Measurements from ENCODE around the gene MPIG6B. TPM values are rescaled to one million over a fixed set of nuclear protein-coding genes. Genes with fewer than 3 reads are reported as not detected.

The MPIG6B gene
- total RNA-seq, 2 donors from 2014 or later, result not detected

DNA sequence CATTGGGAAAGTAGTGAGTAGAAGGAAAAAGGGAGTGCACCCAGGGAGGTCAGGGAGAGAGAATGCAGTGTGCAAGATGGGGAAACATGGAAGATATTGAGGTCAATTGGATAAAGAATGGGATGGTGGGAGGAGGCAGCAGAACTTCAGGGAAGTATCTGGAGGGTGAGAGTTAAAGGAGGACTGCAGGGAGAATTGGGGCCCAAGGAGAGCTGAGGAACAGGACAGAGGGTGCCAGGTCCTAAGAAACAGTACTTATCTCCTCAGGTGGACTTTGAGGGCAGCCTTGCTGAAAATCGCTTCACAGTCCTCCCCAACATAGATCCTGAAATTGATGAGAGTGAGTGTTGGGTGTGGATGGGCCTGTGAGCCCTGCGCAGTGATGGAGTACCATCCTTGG, 35.1 kb downstream of the MPIG6B start:
- DNase-seq (no peak), ATAC-seq (no peak)
- Histone ChIP-seq H3K27me3 (no peaks in the 10 kb centered on the region), H3K9me3 (no peaks in the 10 kb centered on the region), H3K36me3 (replicated peaks in 1 of 2; ENCODE audit: insufficient read depth in 1 of 2, low read depth in 2 of 2) (no peaks in the 10 kb centered on the region), H3K27ac (no peak overlapping the region), H3K4me3 (no peak overlapping the region), H3K4me1 (no peaks in the 10 kb centered on the region)
- WGBS, 2 donors, result 82 to 86% methylated on average over 2 of the region's 2 CpGs
- intact Hi-C loops (cut with DNase I), result no loop called here
- TF ChIP-seq, protein P1, sequence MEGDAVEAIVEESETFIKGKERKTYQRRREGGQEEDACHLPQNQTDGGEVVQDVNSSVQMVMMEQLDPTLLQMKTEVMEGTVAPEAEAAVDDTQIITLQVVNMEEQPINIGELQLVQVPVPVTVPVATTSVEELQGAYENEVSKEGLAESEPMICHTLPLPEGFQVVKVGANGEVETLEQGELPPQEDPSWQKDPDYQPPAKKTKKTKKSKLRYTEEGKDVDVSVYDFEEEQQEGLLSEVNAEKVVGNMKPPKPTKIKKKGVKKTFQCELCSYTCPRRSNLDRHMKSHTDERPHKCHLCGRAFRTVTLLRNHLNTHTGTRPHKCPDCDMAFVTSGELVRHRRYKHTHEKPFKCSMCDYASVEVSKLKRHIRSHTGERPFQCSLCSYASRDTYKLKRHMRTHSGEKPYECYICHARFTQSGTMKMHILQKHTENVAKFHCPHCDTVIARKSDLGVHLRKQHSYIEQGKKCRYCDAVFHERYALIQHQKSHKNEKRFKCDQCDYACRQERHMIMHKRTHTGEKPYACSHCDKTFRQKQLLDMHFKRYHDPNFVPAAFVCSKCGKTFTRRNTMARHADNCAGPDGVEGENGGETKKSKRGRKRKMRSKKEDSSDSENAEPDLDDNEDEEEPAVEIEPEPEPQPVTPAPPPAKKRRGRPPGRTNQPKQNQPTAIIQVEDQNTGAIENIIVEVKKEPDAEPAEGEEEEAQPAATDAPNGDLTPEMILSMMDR (IDR thresholded peaks at IDR 0.05), result no peak
- TF ChIP-seq POLR2A (IDR thresholded peaks at IDR 0.05), result no peak

DNA sequence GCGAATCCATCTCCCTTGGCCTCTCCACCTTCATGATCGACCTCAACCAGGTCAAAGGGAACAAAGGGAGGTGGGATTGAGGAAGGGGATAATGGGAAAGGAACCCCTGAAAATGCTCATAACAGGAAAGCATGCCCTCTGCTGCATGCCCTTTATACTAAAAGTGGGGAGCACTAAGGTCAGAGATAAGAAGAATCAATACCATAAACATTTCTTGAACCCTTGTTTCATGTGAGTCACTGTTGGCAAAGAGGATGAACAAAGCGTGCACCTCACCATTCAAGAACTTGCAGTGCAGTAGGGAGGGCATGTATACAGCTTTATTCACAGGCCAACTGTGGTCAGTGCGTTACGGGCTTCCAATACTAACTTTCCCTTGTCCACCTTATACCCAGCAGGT, 37.6 kb downstream of the MPIG6B start:
- H3K9me3 ChIP-seq, result no peaks in the 10 kb centered on the region
- no peaks in the 10 kb centered on the region for H3K36me3 ChIP-seq (replicated peaks in 1 of 2; ENCODE audit: insufficient read depth in 1 of 2, low read depth in 2 of 2)
- no peak overlapping the region for H3K27ac ChIP-seq
- ATAC-seq, result no peak
- no peak overlapping the region for H3K4me3 ChIP-seq
- TF ChIP-seq, protein P1 (IDR thresholded peaks at IDR 0.05), result no peak
- no peak for TF ChIP-seq POLR2A (IDR thresholded peaks at IDR 0.05)
- intact Hi-C loops (cut with DNase I), result no loop called here
- no peak for DNase-seq
- 73 to 79% methylated on average over 5 of the region's 5 CpGs for WGBS, 2 donors
- no peaks in the 10 kb centered on the region for H3K27me3 ChIP-seq
- H3K4me1 ChIP-seq, result no peaks in the 10 kb centered on the region

DNA sequence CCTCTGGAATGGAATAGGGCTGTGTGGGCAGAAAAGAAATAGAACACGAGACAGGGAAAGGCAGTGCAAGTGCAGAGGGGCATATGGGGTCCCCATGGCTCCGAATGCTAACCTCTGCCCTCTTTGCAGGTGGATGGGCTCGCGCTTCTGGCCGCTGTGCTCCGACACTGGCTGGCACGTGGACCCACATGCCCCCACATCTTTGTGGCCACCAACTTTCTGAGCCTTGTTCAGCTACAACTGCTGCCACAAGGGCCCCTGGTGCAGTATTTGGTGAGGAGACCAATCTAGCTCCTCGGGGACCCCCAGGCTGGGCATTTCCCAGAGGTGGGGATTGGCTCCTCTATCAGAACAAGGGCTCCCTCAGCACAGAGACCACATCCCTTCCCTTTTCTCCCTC, 38.2 kb downstream of the MPIG6B start:
- 80 to 89% methylated on average over 2 to 7 of the region's 8 CpGs for WGBS, 2 donors
- ATAC-seq (no peak), DNase-seq (no peak)
- intact Hi-C loops (cut with DNase I), result no loop called here
- TF ChIP-seq, protein P1 (IDR thresholded peaks at IDR 0.05), result no peak
- TF ChIP-seq POLR2A (IDR thresholded peaks at IDR 0.05), result no peak
- no peaks in the 10 kb centered on the region for H3K9me3 ChIP-seq
- H3K27me3 ChIP-seq, result no peaks in the 10 kb centered on the region
- H3K4me3 ChIP-seq, result no peak overlapping the region
- H3K27ac ChIP-seq, result no peak overlapping the region
- no peaks in the 10 kb centered on the region for H3K36me3 ChIP-seq (replicated peaks in 1 of 2; ENCODE audit: insufficient read depth in 1 of 2, low read depth in 2 of 2)
- H3K4me1 ChIP-seq, result peaks cover 3% of the 10 kb centered on the region

DNA sequence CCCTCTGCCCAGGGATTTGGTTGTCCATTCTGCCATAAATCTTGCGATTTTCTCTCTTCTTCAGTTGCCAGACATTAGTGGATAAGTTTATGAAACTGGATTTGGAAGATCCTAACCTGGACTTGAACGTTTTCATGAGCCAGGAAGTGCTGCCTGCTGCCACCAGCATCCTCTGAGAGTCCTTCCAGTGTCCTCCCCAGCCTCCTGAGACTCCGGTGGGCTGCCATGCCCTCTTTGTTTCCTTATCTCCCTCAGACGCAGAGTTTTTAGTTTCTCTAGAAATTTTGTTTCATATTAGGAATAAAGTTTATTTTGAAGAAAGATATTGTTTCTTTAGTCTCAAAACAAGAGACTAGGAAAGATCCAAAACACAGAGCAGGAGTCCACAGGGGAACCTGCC, 39.2 kb downstream of the MPIG6B start, which contains the start of gene SAPCD1:
Gene SAPCD1 (plus strand): TSS at position 301 of the 400 bp plus-strand sequence. CDS start 399 bp downstream, outside the sequence.
- 67 to 68% methylated on average over 4 of the region's 4 CpGs for WGBS, 2 donors
- no peaks in the 10 kb centered on the region for H3K9me3 ChIP-seq
- H3K27me3 ChIP-seq, result no peaks in the 10 kb centered on the region
- DNase-seq (no peak), ATAC-seq (no peak)
- intact Hi-C loops (cut with DNase I), result no loop called here
- H3K4me3 ChIP-seq, result no peak within 1 kb of the TSS
- H3K4me1 ChIP-seq, result peaks cover 4% of the 10 kb centered on the region
- TF ChIP-seq, protein P1 (IDR thresholded peaks at IDR 0.05), result no peak
- TF ChIP-seq POLR2A (IDR thresholded peaks at IDR 0.05), result no peak
- H3K27ac ChIP-seq, result no peak within 1 kb of the TSS
- H3K36me3 ChIP-seq (replicated peaks in 1 of 2; ENCODE audit: insufficient read depth in 1 of 2, low read depth in 2 of 2), result no peaks in the 10 kb centered on the region

DNA sequence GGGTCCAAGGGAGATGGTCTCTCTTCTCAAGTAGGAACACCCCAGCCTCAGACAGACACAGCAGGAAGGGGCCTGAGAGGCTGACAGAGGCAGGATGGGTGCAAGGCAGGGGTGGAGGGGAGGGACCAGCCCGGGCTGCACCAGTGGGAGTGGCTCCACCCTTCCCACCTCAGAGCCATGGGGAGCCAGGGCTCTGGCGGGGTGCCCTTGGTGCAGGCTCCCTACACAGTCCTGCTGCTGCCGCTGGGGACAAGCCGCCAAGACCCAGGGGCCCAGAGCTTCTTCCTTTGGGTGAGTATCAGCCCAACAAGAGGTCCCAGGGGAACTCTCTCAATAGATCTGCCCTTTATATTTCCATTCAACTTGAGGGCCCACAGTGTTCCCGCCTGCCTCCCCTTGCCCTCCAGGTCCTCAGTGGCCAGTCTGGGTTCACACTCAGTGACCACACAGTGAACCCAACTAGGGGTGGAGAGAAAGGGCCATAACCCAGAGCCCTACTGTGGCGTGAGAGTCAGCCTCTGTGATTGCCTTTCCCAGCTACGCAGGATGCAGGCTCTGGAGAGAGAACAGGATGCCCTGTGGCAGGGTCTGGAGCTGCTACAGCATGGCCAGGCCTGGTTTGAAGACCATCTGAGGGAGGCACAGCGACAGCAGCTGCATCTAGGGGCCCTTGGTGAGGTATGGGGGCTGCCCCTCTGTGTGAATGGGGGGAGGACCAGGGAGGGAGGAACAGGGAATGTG, 39.9 kb downstream of the MPIG6B start:
- H3K4me1 ChIP-seq, result peaks cover 4% of the 10 kb centered on the region
- no peaks in the 10 kb centered on the region for H3K27me3 ChIP-seq
- no peak for TF ChIP-seq POLR2A (IDR thresholded peaks at IDR 0.05)
- TF ChIP-seq, protein P1 (IDR thresholded peaks at IDR 0.05), result no peak
- ATAC-seq (no peak), DNase-seq (no peak)
- H3K27ac ChIP-seq, result no peak overlapping the region
- intact Hi-C loops (cut with DNase I), result no loop called here
- 69 to 70% methylated on average over 3 to 8 of the region's 8 CpGs for WGBS, 2 donors
- no peaks in the 10 kb centered on the region for H3K9me3 ChIP-seq
- no peaks in the 10 kb centered on the region for H3K36me3 ChIP-seq (replicated peaks in 1 of 2; ENCODE audit: insufficient read depth in 1 of 2, low read depth in 2 of 2)
- no peak overlapping the region for H3K4me3 ChIP-seq

Measured in body of pancreas (tissue), 4 donors.